Liver (tissue), 9 donors: Measurements from ENCODE around the gene HP. TPM values are rescaled to one million over a fixed set of nuclear protein-coding genes. Genes with fewer than 3 reads are reported as not detected.

ENCODE experiments used
- DNase-seq: peaks from one replicate; pipeline ENCODE4 v3.0.0-alpha.2; 2017; ENCODE audit warnings: low spot score
- H3K27ac ChIP-seq, 2 donors: one replicate each; pipeline ENCODE4 v1.7.0; 2013; ENCODE audit warnings: inconsistent platforms in 2 of 2, low read length in 2 of 2, control low read depth in 1 of 2, low read depth in 1 of 2, mild to moderate bottlenecking in 1 of 2
- H3K27me3 ChIP-seq, 4 donors: one replicate each; pipeline versions ENCODE4 v1.6.1 to v1.7.0; 2013; ENCODE audit warnings: low read length in 3 of 4, inconsistent platforms in 1 of 4, mild to moderate bottlenecking in 1 of 4, moderate library complexity in 1 of 4; ENCODE audit not compliant: control insufficient read depth in 4 of 4, insufficient read depth in 4 of 4
- H3K36me3 ChIP-seq, 4 donors: one replicate each; pipeline versions ENCODE4 v1.6.1 to v1.7.0; 2013; ENCODE audit warnings: low read length in 3 of 4, mild to moderate bottlenecking in 3 of 4, low read depth in 1 of 4, moderate library complexity in 1 of 4; ENCODE audit not compliant: control insufficient read depth in 4 of 4, insufficient read depth in 3 of 4
- H3K4me1 ChIP-seq, 4 donors: one replicate each; pipeline versions ENCODE4 v1.6.1 to v1.7.0; 2013; ENCODE audit warnings: low read length in 3 of 4, mild to moderate bottlenecking in 3 of 4, moderate library complexity in 1 of 4; ENCODE audit not compliant: control insufficient read depth in 4 of 4, insufficient read depth in 4 of 4
- H3K4me3 ChIP-seq, 3 donors: one replicate each; pipeline versions ENCODE4 v1.6.1 to v1.7.0; 2013; ENCODE audit warnings: low read length in 3 of 3, control low read depth in 1 of 3, low read depth in 1 of 3, mild to moderate bottlenecking in 1 of 3
- H3K9ac ChIP-seq, 2 donors: one replicate each; pipeline ENCODE4 v1.7.0; 2013; ENCODE audit warnings: low read length in 2 of 2, mild to moderate bottlenecking in 2 of 2, moderate library complexity in 2 of 2, control low read depth in 1 of 2, low read depth in 1 of 2
- H3K9me3 ChIP-seq, 4 donors: one replicate each; pipeline versions ENCODE4 v1.6.1 to v1.7.0; 2013; ENCODE audit warnings: low read length in 3 of 4; ENCODE audit not compliant: control insufficient read depth in 4 of 4
- EGR1 ChIP-seq, 2 donors: IDR thresholded peaks; 2 replicates each; pipeline ENCODE4 v1.6.1; 2016 to 2018; ENCODE audit warnings: antibody characterized with exemption in 2 of 2, low read depth in 2 of 2
- FOXA1 ChIP-seq: IDR thresholded peaks from 2 replicates; pipeline ENCODE4 v1.6.1; 2016; ENCODE audit warnings: antibody characterized with exemption
- FOXA2 ChIP-seq: IDR thresholded peaks from 2 replicates; pipeline ENCODE4 v1.6.1; 2016; ENCODE audit warnings: antibody characterized with exemption
- GABPA ChIP-seq, 2 donors: IDR thresholded peaks in 1 of 2; conservative IDR thresholded peaks in 1 of 2; 2 replicates each; pipeline ENCODE4 v1.6.1; 2016; ENCODE audit warnings: antibody characterized with exemption in 2 of 2, mild to moderate bottlenecking in 1 of 2, moderate library complexity in 1 of 2
- HNF4A ChIP-seq, 2 donors: conservative IDR thresholded peaks; 2 replicates each; pipeline ENCODE4 v1.6.1; 2016; ENCODE audit warnings: antibody characterized with exemption in 2 of 2, mild to moderate bottlenecking in 2 of 2
- JUND ChIP-seq, 2 donors: IDR thresholded peaks; 2 replicates each; pipeline ENCODE4 v1.6.1; 2016; ENCODE audit warnings: antibody characterized with exemption in 2 of 2
- RAD21 ChIP-seq, 2 donors: IDR thresholded peaks; 2 replicates each; pipeline ENCODE4 v1.6.1; 2016; ENCODE audit warnings: antibody characterized with exemption in 2 of 2, mild to moderate bottlenecking in 2 of 2
- RXRA ChIP-seq, 2 donors: IDR thresholded peaks; 2 replicates each; pipeline ENCODE4 v1.6.1; 2017 to 2018; ENCODE audit warnings: antibody characterized with exemption in 2 of 2, mild to moderate bottlenecking in 1 of 2
- SP1 ChIP-seq: IDR thresholded peaks from 2 replicates; pipeline ENCODE4 v1.6.1; 2018; ENCODE audit warnings: antibody characterized with exemption, mild to moderate bottlenecking
- TAF1 ChIP-seq: conservative IDR thresholded peaks from 2 replicates; pipeline ENCODE4 v1.6.1; 2016; ENCODE audit warnings: antibody characterized with exemption, mild to moderate bottlenecking
- YY1 ChIP-seq: IDR thresholded peaks from 2 replicates; pipeline ENCODE4 v1.6.1; 2016; ENCODE audit warnings: antibody characterized with exemption, mild to moderate bottlenecking
- WGBS: extraction: QIAGEN DNeasy Blood & Tissue Kit; methylation state at CpG from one replicate; pipeline ENCODE4 v1.1.7; 2013; 5-methylcytosine and 5-hydroxymethylcytosine counted together
- polyA plus RNA-seq, 2 donors: library from polyadenylated mRNA; stranded (reverse) in 1 of 2; unstranded in 1 of 2; fragments of 200-250 nt in 1 of 2; fragments of >200 nt in 1 of 2; fragmentation: Nextera tagmentation in 1 of 2; extraction: Ambion mirVana in 1 of 2; gene quantifications; one replicate each; pipeline versions ENCODE4 v1.2.1 to v1.2.3, GENCODE V29; 2013 to 2015
- total RNA-seq, 2 donors: library from RNA; depleted of rRNA; stranded (reverse); fragments of >200 nt; gene quantifications; one replicate each; pipeline ENCODE4 v1.2.3, GENCODE V29; 2014
- TF ChIP-seq, protein P1 (sequence below): fragments of 150-350 bp; IDR thresholded peaks from 2 replicates; pipeline ENCODE4 v1.5.1; 2017; ENCODE audit warnings: improper control_type of control experiment, low read depth, low read length; ENCODE audit not compliant: missing input control
- TF ChIP-seq, protein P2 (sequence below): IDR thresholded peaks from 2 replicates; pipeline ENCODE4 v1.6.1; 2016; ENCODE audit warnings: antibody characterized with exemption, mild to moderate bottlenecking
- TF ChIP-seq, protein P3 (sequence below): IDR thresholded peaks from 2 replicates; pipeline ENCODE4 v1.6.1; 2016; ENCODE audit warnings: antibody characterized with exemption
- TF ChIP-seq, protein P4 (sequence below): IDR thresholded peaks from 2 replicates; pipeline ENCODE4 v1.6.1; 2016; ENCODE audit warnings: antibody characterized with exemption
- TF ChIP-seq, protein P5 (sequence below): IDR thresholded peaks from 2 replicates; pipeline ENCODE4 v1.6.1; 2016; ENCODE audit warnings: antibody characterized with exemption
- donor health status: healthy.
- donor health status: healthy.
- donor health status: healthy.
- donor health status: healthy.
- donor health status: healthy.

HP gene
- total and polyA plus RNA-seq, 4 donors = 13,922 to 117,679 (median 53,485) TPM

DNA sequence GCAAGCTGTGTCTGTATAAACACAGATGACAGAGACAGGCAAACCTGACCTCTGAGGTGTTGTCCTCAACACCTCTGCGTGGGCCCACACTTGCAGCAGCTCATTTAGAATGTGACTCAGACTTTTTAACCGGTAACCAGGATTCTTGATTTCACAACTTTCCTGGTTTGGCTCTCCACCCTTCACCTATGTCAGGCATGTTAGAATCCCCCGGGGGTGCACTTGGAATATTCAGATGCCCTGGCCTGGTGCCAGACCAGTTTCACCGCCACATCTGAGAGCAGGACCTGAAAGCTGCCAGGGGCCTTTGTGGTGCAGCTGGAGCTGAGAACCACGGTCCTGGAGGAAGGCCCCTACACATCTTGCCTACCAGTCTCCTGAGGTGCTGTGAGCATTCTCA is 40.9 kb upstream of the HP start (continued):
- TF ChIP-seq, protein P1, sequence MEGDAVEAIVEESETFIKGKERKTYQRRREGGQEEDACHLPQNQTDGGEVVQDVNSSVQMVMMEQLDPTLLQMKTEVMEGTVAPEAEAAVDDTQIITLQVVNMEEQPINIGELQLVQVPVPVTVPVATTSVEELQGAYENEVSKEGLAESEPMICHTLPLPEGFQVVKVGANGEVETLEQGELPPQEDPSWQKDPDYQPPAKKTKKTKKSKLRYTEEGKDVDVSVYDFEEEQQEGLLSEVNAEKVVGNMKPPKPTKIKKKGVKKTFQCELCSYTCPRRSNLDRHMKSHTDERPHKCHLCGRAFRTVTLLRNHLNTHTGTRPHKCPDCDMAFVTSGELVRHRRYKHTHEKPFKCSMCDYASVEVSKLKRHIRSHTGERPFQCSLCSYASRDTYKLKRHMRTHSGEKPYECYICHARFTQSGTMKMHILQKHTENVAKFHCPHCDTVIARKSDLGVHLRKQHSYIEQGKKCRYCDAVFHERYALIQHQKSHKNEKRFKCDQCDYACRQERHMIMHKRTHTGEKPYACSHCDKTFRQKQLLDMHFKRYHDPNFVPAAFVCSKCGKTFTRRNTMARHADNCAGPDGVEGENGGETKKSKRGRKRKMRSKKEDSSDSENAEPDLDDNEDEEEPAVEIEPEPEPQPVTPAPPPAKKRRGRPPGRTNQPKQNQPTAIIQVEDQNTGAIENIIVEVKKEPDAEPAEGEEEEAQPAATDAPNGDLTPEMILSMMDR = no peak
- no peak for TF ChIP-seq GABPA (IDR thresholded peaks at IDR 0.05 in 1 of 2, conservative IDR thresholded peaks at IDR 0.05 in 1 of 2)
- TF ChIP-seq EGR1 (IDR thresholded peaks at IDR 0.05; ENCODE audit: low read depth in 2 of 2) = no peak
- peak in 1 of 2 donors; percentile 26 for TF ChIP-seq RXRA (IDR thresholded peaks at IDR 0.05)
- TF ChIP-seq FOXA1 = no peak

DNA sequence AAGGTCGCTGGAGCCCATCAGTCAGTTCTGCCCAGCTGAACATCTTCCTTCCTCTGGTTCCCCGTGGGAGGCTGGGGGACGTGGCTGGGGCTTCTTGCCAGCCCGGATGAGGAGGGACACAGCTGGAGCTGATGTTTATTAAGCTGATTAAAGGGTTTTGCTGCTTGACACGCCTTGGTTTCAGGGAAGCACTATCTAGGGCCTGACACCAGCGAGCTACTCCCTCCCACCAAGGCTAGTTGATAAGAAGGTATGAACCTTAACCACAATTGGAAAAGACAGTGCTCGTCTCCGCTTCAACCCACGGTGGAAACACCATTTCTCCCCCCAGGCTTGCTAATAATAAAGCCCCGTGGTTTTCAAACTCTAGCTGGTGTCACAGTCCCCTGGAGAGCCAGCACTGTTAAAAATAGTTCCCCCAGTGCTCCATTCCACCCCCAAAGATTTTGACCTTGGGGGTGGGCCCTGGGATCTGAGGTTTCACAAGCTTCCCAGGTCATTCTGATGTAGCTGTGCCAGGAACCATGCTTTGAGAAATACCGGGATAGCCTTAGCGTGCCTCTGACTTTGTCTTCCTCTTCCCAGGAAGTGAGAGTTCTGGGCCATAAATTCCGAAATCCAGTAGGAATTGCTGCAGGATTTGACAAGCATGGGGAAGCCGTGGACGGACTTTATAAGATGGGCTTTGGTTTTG is 40.3 kb upstream of the HP start:
- TF ChIP-seq RXRA (IDR thresholded peaks at IDR 0.05) (peak; percentile 40 to 68), SP1 (peak; percentile 20), GABPA (IDR thresholded peaks at IDR 0.05 in 1 of 2, conservative IDR thresholded peaks at IDR 0.05 in 1 of 2) (peak; percentile 33), TAF1 (no peak), HNF4A (conservative IDR thresholded peaks at IDR 0.05) (peak; percentile 24 to 58), JUND (IDR thresholded peaks at IDR 0.05) (peak in 1 of 2 donors; percentile 50), YY1 (peak; percentile 64), FOXA2 (no peak), RAD21 (IDR thresholded peaks at IDR 0.05) (peak in 1 of 2 donors; percentile 22), FOXA1 (no peak), EGR1 (IDR thresholded peaks at IDR 0.05; ENCODE audit: low read depth in 2 of 2) (peak in 1 of 2 donors; percentile 87)
- TF ChIP-seq, protein P2, sequence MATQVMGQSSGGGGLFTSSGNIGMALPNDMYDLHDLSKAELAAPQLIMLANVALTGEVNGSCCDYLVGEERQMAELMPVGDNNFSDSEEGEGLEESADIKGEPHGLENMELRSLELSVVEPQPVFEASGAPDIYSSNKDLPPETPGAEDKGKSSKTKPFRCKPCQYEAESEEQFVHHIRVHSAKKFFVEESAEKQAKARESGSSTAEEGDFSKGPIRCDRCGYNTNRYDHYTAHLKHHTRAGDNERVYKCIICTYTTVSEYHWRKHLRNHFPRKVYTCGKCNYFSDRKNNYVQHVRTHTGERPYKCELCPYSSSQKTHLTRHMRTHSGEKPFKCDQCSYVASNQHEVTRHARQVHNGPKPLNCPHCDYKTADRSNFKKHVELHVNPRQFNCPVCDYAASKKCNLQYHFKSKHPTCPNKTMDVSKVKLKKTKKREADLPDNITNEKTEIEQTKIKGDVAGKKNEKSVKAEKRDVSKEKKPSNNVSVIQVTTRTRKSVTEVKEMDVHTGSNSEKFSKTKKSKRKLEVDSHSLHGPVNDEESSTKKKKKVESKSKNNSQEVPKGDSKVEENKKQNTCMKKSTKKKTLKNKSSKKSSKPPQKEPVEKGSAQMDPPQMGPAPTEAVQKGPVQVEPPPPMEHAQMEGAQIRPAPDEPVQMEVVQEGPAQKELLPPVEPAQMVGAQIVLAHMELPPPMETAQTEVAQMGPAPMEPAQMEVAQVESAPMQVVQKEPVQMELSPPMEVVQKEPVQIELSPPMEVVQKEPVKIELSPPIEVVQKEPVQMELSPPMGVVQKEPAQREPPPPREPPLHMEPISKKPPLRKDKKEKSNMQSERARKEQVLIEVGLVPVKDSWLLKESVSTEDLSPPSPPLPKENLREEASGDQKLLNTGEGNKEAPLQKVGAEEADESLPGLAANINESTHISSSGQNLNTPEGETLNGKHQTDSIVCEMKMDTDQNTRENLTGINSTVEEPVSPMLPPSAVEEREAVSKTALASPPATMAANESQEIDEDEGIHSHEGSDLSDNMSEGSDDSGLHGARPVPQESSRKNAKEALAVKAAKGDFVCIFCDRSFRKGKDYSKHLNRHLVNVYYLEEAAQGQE = peak; percentile 78
- TF ChIP-seq, protein P3, sequence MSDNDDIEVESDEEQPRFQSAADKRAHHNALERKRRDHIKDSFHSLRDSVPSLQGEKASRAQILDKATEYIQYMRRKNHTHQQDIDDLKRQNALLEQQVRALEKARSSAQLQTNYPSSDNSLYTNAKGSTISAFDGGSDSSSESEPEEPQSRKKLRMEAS = peak; percentile 87
- TF ChIP-seq, protein P4, sequence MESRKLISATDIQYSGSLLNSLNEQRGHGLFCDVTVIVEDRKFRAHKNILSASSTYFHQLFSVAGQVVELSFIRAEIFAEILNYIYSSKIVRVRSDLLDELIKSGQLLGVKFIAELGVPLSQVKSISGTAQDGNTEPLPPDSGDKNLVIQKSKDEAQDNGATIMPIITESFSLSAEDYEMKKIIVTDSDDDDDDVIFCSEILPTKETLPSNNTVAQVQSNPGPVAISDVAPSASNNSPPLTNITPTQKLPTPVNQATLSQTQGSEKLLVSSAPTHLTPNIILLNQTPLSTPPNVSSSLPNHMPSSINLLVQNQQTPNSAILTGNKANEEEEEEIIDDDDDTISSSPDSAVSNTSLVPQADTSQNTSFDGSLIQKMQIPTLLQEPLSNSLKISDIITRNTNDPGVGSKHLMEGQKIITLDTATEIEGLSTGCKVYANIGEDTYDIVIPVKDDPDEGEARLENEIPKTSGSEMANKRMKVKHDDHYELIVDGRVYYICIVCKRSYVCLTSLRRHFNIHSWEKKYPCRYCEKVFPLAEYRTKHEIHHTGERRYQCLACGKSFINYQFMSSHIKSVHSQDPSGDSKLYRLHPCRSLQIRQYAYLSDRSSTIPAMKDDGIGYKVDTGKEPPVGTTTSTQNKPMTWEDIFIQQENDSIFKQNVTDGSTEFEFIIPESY = no peak
- TF ChIP-seq, protein P5, sequence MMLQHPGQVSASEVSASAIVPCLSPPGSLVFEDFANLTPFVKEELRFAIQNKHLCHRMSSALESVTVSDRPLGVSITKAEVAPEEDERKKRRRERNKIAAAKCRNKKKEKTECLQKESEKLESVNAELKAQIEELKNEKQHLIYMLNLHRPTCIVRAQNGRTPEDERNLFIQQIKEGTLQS = no peak
- peak overlapping the region; percentile 86 to 88 for H3K27ac ChIP-seq
- H3K4me3 ChIP-seq = peak overlapping the region; percentile 61 to 97 (median 95)
- 17% methylated on average over 15 of the region's 15 CpGs for WGBS
- H3K27me3 ChIP-seq = no peaks in the 10 kb centered on the region
- DNase-seq = peak; percentile 70
- peaks cover 8 to 43% (median 21%) of the 10 kb centered on the region in 4 donors for H3K4me1 ChIP-seq
- no peaks in the 10 kb centered on the region for H3K9me3 ChIP-seq
- H3K36me3 ChIP-seq = peaks cover 0 to 6% (median 4%) of the 10 kb centered on the region in 4 donors
- peak overlapping the region; percentile 90 to 93 for H3K9ac ChIP-seq
